HEK293 (cell line): ENCODE measurements around the gene TNFRSF21.

Source experiments
- CTCF ChIA-PET: fragments of 350-600 bp; formaldehyde crosslinking; extraction: SDS; loops from one replicate; lab custom pipeline; 2021; ENCODE audit warnings: antibody characterized with exemption; lab: Yijun Ruan, JAX
- POLR2A ChIA-PET: fragments of 300-600 bp; formaldehyde crosslinking; extraction: SDS; loops from one replicate; lab custom pipeline; 2020; ENCODE audit warnings: antibody characterized with exemption, inconsistent platforms; lab: Yijun Ruan, JAX
- H3K27ac ChIP-seq: fragments of 200-500 bp; sonication (Bioruptor generic); 2 replicates; pipeline ENCODE4 v1.5.1; 2014; ENCODE audit warnings: low read depth, low read length, control low read depth, inconsistent platforms; ENCODE audit errors: extremely low read depth
- H3K36me3 ChIP-seq, 2 experiments: fragments of 200-500 bp in 1 of 2; sonication (Bioruptor generic) in 1 of 2; 1 replicate in 1 of 2; 2 replicates in 1 of 2; pipeline ENCODE4 v1.5.1; 2014 to 2017; ENCODE audit warnings: inconsistent platforms in 2 of 2, low read length in 2 of 2; ENCODE audit not compliant: control insufficient read depth in 2 of 2, insufficient read depth in 1 of 2
- H3K4me1 ChIP-seq: fragments of 200-500 bp; sonication (Bioruptor generic); 2 replicates; pipeline ENCODE4 v1.5.1; 2014; ENCODE audit warnings: mild to moderate bottlenecking, low read length, inconsistent platforms; ENCODE audit not compliant: control insufficient read depth, insufficient read depth
- H3K4me3 ChIP-seq: 2 replicates; pipeline ENCODE4 v1.5.1; 2011; ENCODE audit warnings: low read depth, mild to moderate bottlenecking, control low read depth, low read length, moderate library complexity
- H3K9me3 ChIP-seq: fragments of 200-500 bp; sonication (Bioruptor generic); 2 replicates; pipeline ENCODE4 v1.5.1; 2014; ENCODE audit warnings: low read depth, low read length, inconsistent platforms; ENCODE audit not compliant: control insufficient read depth, insufficient read depth
- AEBP2 ChIP-seq: fragments of 450-650 bp; formaldehyde crosslinking; IDR thresholded peaks from 2 replicates; pipeline ENCODE4 v1.5.1; 2016; ENCODE audit warnings: missing biosample characterization, missing genetic modification characterization, borderline replicate concordance
- HOXA7 ChIP-seq: sonication (generic); formaldehyde crosslinking; IDR thresholded peaks from 2 replicates; pipeline ENCODE4 v1.8.1; 2022; ENCODE audit warnings: missing genetic modification reagents, borderline replicate concordance
- SALL2 ChIP-seq: fragments of 450-650 bp; formaldehyde crosslinking; IDR thresholded peaks from 2 replicates; pipeline ENCODE4 v1.5.0; 2017; ENCODE audit warnings: missing biosample characterization, mild to moderate bottlenecking, missing genetic modification characterization, borderline replicate concordance
- SP7 ChIP-seq: fragments of 450-650 bp; formaldehyde crosslinking; IDR thresholded peaks from 2 replicates; pipeline ENCODE4 v1.5.1; 2016; ENCODE audit warnings: missing biosample characterization, missing genetic modification characterization
- ZNF112 ChIP-seq: fragments of 450-650 bp; formaldehyde crosslinking; IDR thresholded peaks from 2 replicates; pipeline ENCODE4 v1.5.0; 2017; ENCODE audit warnings: missing biosample characterization, missing genetic modification characterization
- ZNF302 ChIP-seq: fragments of 450-650 bp; formaldehyde crosslinking; IDR thresholded peaks from 2 replicates; pipeline ENCODE4 v1.5.1; 2016; ENCODE audit warnings: missing biosample characterization, missing genetic modification characterization, low read depth
- ZNF354C ChIP-seq: fragments of 450-650 bp; formaldehyde crosslinking; IDR thresholded peaks from 2 replicates; pipeline ENCODE4 v1.5.1; 2016; ENCODE audit warnings: missing biosample characterization, missing genetic modification characterization, low read depth, borderline replicate concordance
- ZNF362 ChIP-seq: fragments of 450-650 bp; formaldehyde crosslinking; IDR thresholded peaks from 2 replicates; pipeline ENCODE4 v1.5.1; 2016; ENCODE audit warnings: missing biosample characterization, missing genetic modification characterization
- ZNF404 ChIP-seq: fragments of 450-650 bp; formaldehyde crosslinking; IDR thresholded peaks from 2 replicates; pipeline ENCODE4 v1.5.1; 2017; ENCODE audit warnings: missing biosample characterization, missing genetic modification characterization
- ZNF518A ChIP-seq: fragments of 450-650 bp; formaldehyde crosslinking; conservative IDR thresholded peaks from 2 replicates; pipeline ENCODE4 v1.5.1; 2016; ENCODE audit warnings: low read depth, missing biosample characterization, missing genetic modification characterization
- ZNF529 ChIP-seq: fragments of 450-650 bp; formaldehyde crosslinking; IDR thresholded peaks from 2 replicates; pipeline ENCODE4 v1.5.1; 2017; ENCODE audit warnings: missing genetic modification characterization, missing biosample characterization; ENCODE audit not compliant: insufficient replicate concordance
- ZNF596 ChIP-seq: fragments of 450-650 bp; IDR thresholded peaks from 2 replicates; pipeline ENCODE4 v1.5.0; 2018; ENCODE audit warnings: missing biosample characterization, mild to moderate bottlenecking, missing genetic modification characterization, moderate library complexity
- ZNF600 ChIP-seq: fragments of 450-650 bp; formaldehyde crosslinking; IDR thresholded peaks from 2 replicates; pipeline ENCODE4 v1.5.1; 2016; ENCODE audit warnings: missing biosample characterization, missing genetic modification characterization
- ZNF654 ChIP-seq: fragments of 450-650 bp; formaldehyde crosslinking; IDR thresholded peaks from 2 replicates; pipeline ENCODE4 v1.5.1; 2016; ENCODE audit warnings: low read depth, missing biosample characterization, missing genetic modification characterization
- TF ChIP-seq, protein P1 (sequence below): fragments of 450-650 bp; formaldehyde crosslinking; IDR thresholded peaks from 2 replicates; pipeline ENCODE4 v1.5.1; 2017; ENCODE audit warnings: missing biosample characterization, missing genetic modification characterization
- TF ChIP-seq, protein P2 (sequence below): fragments of 450-650 bp; formaldehyde crosslinking; conservative IDR thresholded peaks from 2 replicates; pipeline ENCODE4 v1.5.1; 2016; ENCODE audit warnings: low read depth, missing biosample characterization, missing genetic modification characterization
- TF ChIP-seq, protein P3 (sequence below): fragments of 450-650 bp; formaldehyde crosslinking; IDR thresholded peaks from 2 replicates; pipeline ENCODE4 v1.5.1; 2016; ENCODE audit warnings: missing biosample characterization, missing genetic modification characterization

Gene TNFRSF21

GRCh38 chr6:47357827-47358226, 48.1 kb upstream of the TNFRSF21 start:
- no peak for TF ChIP-seq ZNF654
- TF ChIP-seq ZNF600, result no peak
- no peak for TF ChIP-seq ZNF362 (tag by site-specific recombination)
- TF ChIP-seq AEBP2 (tag by site-specific recombination), result no peak
- TF ChIP-seq SP7 (tag by site-specific recombination), result no peak
- TF ChIP-seq, protein P1, sequence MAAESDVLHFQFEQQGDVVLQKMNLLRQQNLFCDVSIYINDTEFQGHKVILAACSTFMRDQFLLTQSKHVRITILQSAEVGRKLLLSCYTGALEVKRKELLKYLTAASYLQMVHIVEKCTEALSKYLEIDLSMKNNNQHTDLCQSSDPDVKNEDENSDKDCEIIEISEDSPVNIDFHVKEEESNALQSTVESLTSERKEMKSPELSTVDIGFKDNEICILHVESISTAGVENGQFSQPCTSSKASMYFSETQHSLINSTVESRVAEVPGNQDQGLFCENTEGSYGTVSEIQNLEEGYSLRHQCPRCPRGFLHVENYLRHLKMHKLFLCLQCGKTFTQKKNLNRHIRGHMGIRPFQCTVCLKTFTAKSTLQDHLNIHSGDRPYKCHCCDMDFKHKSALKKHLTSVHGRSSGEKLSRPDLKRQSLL (tag by site-specific recombination), result no peak
- no peak for TF ChIP-seq ZNF404 (tag by site-specific recombination)
- no peak for TF ChIP-seq ZNF302 (tag by site-specific recombination)
- TF ChIP-seq ZNF354C (tag by site-specific recombination), result no peak
- TF ChIP-seq ZNF112, result no peak
- TF ChIP-seq HOXA7, result no peak
- TF ChIP-seq ZNF596 (tag by site-specific recombination), result no peak
- TF ChIP-seq, protein P2, sequence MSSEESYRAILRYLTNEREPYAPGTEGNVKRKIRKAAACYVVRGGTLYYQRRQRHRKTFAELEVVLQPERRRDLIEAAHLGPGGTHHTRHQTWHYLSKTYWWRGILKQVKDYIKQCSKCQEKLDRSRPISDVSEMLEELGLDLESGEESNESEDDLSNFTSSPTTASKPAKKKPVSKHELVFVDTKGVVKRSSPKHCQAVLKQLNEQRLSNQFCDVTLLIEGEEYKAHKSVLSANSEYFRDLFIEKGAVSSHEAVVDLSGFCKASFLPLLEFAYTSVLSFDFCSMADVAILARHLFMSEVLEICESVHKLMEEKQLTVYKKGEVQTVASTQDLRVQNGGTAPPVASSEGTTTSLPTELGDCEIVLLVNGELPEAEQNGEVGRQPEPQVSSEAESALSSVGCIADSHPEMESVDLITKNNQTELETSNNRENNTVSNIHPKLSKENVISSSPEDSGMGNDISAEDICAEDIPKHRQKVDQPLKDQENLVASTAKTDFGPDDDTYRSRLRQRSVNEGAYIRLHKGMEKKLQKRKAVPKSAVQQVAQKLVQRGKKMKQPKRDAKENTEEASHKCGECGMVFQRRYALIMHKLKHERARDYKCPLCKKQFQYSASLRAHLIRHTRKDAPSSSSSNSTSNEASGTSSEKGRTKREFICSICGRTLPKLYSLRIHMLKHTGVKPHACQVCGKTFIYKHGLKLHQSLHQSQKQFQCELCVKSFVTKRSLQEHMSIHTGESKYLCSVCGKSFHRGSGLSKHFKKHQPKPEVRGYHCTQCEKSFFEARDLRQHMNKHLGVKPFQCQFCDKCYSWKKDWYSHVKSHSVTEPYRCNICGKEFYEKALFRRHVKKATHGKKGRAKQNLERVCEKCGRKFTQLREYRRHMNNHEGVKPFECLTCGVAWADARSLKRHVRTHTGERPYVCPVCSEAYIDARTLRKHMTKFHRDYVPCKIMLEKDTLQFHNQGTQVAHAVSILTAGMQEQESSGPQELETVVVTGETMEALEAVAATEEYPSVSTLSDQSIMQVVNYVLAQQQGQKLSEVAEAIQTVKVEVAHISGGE, result no peak
- no peak for TF ChIP-seq ZNF518A (tag by site-specific recombination)
- TF ChIP-seq, protein P3, sequence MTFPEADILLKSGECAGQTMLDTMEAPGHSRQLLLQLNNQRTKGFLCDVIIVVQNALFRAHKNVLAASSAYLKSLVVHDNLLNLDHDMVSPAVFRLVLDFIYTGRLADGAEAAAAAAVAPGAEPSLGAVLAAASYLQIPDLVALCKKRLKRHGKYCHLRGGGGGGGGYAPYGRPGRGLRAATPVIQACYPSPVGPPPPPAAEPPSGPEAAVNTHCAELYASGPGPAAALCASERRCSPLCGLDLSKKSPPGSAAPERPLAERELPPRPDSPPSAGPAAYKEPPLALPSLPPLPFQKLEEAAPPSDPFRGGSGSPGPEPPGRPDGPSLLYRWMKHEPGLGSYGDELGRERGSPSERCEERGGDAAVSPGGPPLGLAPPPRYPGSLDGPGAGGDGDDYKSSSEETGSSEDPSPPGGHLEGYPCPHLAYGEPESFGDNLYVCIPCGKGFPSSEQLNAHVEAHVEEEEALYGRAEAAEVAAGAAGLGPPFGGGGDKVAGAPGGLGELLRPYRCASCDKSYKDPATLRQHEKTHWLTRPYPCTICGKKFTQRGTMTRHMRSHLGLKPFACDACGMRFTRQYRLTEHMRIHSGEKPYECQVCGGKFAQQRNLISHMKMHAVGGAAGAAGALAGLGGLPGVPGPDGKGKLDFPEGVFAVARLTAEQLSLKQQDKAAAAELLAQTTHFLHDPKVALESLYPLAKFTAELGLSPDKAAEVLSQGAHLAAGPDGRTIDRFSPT (tag by site-specific recombination), result no peak
- no peak for TF ChIP-seq ZNF529 (tag by site-specific recombination)
- TF ChIP-seq SALL2 (tag by site-specific recombination), result no peak
- H3K4me1 ChIP-seq, result no peaks in the 10 kb centered on the region
- ChIA-PET POLR2A (no interaction called here), CTCF (interaction anchor here (0.6 to 1.2 kb wide), 2 partner anchors 57 to 435 kb away, joined by 3 read pairs; no protein-coding TSS in a partner anchor)
- H3K36me3 ChIP-seq, result no peaks in the 10 kb centered on the region
- no peak overlapping the region for H3K4me3 ChIP-seq
- H3K9me3 ChIP-seq, result no peaks in the 10 kb centered on the region
- no peak overlapping the region for H3K27ac ChIP-seq
